ENCODE measurements around the gene SLC38A4. TPM values are rescaled to one million over a fixed set of nuclear protein-coding genes. Genes with fewer than 3 reads are reported as not detected.
"Not testable (repeated sequence)": the region's sequence is repeated elsewhere in the genome, so short reads cannot be mapped to it uniquely, and the experiment has no call there.

The SLC38A4 gene, protein sequence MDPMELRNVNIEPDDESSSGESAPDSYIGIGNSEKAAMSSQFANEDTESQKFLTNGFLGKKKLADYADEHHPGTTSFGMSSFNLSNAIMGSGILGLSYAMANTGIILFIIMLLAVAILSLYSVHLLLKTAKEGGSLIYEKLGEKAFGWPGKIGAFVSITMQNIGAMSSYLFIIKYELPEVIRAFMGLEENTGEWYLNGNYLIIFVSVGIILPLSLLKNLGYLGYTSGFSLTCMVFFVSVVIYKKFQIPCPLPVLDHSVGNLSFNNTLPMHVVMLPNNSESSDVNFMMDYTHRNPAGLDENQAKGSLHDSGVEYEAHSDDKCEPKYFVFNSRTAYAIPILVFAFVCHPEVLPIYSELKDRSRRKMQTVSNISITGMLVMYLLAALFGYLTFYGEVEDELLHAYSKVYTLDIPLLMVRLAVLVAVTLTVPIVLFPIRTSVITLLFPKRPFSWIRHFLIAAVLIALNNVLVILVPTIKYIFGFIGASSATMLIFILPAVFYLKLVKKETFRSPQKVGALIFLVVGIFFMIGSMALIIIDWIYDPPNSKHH
- 0.23 and 0.36 TPM in 2 replicates for total RNA-seq (2014; rRNA removed; shearing (Covaris generic))

DNA sequence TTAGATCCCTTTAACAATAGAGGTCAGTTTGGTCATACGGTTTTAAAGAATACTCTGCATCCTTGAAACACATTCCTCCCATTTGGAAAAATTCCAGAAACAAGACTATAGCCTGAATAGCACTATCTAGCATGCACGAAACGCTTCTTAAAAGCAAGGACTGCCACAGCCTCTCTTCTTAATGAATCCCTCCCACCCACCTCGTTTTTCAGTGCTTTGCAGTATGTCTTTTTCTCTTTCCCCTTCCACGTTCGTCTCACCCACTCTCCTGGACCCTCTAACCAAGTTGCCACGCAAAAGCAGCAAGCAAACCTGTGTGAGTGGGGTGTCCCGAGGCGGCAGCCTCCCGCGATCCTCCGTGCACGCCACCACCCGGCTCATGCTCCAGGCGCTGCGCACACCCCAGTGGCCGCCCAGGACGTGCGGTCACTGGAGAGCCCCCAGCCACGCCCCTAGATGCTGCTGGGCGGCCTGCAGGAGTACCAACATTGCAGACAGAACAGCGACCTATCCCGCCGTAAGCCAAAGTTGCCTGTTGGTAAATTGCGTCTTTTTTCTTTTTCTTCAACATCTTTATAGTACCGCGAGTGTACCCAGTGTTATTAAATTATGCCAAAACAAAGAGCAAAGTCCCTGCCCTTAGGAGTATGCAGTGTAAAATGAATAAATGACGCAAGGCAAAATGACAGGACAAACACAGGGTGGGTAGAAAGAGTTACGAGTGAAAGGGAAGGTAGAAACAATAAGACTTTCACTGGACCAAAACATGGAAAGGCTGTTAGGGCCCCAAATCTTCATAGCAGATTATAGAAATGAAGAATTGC, at the start of gene SLC38A4:
Gene SLC38A4 (minus strand): TSS at position 407 of the 824 bp plus-strand sequence. CDS start 32,926 bp downstream, outside the sequence.
- peak; percentile 55 for DNase-seq (ENCODE audit: low read depth)

DNA sequence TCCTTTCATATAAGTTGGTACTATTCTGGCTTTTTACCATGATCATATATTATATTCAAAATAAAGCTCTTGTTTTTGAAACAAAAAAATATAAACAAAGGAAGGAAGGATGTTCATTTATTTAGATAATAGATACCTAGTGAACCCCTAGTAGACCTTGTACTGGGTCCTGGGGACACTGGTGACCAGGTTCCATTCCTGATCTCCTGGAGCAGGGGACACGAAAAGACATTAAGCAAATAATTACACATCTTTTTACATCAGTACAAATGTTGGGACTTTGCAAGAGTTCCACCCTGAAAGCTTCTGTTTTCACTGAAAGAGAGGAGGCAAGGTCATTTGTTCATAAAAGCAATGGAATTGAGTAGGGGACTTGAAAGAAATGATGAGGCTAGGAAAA, 49.3 kb upstream of the SLC38A4 start:
- no peak for DNase-seq (ENCODE audit: low read depth)

DNA sequence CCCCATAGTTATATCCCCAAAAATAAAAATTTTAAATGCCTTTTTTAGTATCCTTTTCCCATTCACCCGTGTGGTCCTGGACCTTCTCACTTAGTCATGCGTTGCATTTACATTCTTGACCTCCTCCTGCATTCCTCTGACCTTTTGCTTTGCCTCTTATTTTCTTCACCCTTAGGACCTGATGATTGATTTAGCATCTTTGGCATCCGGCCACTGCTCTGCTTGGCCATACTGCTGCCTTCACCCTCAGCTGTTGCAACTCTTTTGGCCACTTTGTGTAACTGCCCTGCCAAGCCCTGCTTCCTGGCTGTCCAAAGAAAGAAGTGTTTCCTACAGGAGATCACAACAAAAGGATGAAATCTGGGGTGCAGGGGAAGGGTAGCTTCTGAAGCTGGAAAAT, 48.8 kb upstream of the SLC38A4 start:
- no peak for DNase-seq (ENCODE audit: low read depth)

DNA sequence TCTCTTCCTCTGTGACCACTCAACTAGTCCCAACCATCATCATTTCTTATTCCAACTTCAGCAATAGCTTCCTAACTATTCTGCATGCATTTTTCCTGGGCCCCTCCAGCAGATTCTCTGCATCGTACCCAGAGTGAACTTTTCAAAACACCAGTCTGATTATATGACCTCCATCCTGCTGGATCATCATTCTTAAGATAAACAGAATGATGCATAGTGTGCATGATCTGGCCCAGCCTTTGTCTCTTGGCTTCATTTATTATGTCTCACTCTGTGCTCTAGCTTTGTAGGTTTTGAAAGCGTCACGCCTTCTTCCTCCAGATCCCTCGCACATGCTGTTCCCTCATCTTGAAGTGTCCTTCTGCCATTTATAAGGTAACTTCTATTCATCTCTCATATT, 46.3 kb upstream of the SLC38A4 start:
- no peak for DNase-seq (ENCODE audit: low read depth)

DNA sequence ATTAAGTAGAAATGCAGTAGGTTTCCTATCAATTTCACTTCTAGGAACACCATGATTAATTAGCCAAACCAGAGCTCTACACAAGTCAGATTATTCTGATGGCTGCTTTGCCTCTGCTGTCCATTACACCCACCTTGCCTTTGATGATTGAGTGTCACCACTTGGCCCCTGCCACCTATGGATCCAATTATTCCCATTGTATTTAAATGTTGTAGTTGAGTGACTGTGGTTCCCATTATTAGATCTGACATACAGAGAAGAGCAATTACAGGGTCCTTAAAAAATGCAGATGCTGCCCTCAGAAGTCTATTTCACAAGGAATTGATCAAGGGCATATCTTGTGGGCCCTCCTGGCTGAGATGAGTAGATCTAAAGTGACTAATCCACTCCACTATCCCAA, 39.5 kb upstream of the SLC38A4 start:
- no peak for DNase-seq (ENCODE audit: low read depth)

DNA sequence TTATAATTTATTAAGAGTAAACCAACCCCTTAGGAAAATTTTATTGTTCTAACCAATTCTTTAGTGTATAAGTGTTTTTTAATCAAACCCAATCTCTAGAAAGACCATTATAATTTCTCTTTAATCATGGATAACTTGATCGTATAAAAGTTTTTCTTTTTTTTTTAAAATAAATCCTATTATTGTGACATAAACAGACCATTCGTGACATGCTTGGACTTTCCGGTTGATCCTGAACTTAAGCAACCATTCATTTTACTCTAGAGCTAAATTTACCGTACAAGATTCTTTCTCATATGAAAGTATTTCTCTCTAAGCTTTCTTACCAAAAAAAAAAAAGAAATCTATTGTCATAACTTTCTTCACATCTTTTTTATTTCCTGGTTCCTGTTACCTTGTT, 32.6 kb upstream of the SLC38A4 start:
- DNase-seq (ENCODE audit: low read depth): no peak

DNA sequence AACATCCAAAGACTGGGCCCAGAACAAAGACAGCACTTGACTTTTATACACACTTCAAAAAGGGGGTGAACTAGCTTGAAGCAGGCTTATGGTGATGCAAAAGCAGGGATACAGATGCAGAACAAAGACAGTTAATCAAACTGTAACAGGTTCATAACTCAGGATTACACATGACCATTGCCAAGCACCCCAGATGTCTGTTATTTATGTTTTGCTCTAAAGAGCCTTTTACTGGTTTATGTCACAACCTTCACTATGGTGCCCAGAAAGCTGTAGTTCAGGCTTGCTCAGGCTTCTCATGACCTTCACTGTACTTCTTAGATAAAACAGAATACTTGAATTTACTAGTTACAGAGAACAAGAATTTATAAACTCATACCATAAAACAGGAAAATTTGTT, 31.7 kb upstream of the SLC38A4 start:
- no peak for DNase-seq (ENCODE audit: low read depth)

DNA sequence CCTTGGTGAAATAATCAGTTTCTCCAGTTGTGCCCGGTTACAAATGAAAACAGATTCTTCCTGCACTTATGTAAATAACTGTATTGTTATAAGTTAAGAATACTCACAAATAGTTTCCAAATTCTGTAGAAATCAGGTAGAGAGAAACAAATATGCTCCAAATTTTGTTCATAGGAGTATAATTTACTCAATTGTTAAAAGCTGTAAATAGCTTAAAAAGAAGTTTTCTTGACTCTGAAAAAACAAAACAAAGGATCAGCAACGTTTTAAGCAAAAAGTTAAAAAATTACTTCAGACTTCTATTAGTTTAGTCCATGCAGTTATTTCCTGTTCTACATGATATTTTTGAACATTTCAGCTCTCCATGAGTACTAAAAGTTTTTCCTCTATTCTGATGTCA, 30.0 kb upstream of the SLC38A4 start:
- DNase-seq (ENCODE audit: low read depth): no peak

DNA sequence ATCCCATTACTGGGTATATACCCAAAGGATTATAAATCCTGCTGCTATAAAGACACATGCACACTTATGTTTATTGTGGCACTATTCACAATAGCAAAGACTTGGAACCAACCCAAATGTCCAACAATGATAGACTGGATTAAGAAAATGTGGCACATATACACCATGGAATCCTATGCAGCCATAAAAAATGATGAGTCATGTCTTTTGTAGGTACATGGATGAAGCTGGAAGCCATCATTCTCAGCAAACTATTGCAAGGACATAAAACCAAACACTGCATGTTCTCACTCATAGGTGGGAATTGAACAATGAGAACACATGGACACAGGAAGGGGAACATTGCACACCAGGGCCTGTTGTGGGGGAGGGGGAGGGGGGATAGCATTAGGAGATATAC, 28.4 kb upstream of the SLC38A4 start:
- not testable (repeated sequence) for DNase-seq (ENCODE audit: low read depth)

DNA sequence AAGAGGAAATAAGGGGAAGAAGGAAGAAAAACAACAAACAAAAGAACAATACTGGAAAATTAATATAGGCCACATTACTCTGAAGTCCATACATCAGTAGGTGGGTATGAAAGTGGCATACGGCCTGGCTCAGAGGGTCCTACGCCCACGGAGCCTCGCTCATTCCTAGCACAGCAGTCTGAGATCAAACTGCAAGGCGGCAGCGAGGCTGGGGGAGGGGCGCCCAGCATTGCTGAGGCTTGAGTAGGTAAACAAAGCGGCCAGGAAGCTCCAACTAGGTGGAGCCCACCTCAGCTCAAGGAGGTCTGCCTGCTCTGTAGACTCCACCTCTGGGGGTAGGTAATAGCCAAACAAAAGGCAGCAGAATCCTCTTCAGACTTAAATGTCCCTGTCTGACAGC, 23.0 kb upstream of the SLC38A4 start:
- not testable (repeated sequence) for DNase-seq (ENCODE audit: low read depth)

DNA sequence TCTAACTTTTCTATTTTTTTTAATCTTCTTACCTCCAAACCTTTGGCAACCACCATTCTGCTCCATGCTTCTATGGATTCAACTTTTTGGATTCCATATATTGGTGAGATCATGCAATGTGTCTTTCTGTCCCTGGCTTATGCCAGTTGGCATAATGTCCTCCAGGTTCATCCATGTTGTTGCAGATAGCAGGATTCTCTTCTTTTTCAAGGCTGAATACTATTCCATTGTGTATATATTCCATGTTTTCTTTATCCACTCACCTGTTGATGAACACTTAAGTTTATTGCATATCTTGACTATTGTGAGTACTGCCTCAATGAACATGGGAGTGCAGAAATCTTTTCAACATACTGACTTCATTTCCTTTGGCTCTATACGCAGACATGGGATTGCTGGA, 21.2 kb upstream of the SLC38A4 start:
- DNase-seq (ENCODE audit: low read depth): no peak

DNA sequence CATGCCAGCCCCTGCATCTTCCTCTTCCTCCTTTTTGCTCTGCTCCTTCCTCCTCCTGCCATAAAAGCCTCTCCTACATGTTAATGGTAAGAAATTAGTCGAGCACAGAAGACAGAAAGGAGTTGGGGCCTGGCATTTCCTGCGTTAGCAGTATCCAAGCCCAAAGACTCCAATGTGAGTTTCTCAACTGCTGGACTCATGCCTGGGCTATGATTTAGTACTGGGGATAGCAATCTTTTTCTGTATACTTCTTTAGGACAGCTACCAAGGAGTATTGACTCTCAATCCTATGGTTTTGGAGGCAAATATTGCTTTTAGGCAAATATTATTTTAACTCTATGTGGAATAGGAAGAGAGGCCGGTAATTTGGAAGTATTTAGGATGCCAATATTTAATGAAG, 18.0 kb upstream of the SLC38A4 start:
- no peak for DNase-seq (ENCODE audit: low read depth)

DNA sequence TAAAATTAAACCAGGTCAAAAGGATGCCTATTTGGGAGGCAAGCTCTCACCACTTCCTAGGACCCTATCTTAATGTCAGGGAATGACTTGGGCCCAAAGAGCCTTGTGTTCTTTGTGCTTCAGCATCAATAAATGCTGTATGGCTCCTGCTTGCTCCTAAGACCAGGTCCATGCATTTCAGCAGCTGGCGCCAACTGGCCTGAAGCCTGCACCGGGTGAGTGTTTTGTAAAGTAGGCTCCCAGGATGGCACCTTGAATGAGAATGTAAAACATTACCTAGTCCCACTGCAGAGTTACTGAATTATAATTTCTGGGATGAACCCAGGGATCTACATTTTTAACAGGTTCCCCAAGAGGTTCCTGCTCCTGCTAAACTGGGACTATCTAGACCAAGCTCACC, 16.1 kb upstream of the SLC38A4 start:
- no peak for DNase-seq (ENCODE audit: low read depth)

DNA sequence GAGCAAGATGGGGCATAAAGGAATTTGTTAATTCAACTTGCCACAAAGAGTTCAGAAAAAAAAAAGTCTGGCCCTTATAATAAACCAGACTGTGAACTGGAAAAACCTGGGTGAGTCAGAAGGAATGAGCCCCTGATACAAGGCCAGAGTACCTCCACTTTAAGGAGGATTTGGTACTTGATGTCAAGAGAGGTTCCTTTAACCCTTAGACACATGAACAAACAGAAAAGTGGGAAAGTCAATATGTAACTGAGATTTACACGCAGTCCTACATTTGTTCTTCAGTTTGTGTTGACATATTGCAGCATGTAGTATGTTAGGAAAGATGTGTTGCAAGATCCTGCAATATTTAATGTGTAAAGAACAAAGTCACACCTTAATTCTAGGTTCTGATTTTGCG, 14.2 kb upstream of the SLC38A4 start:
- no peak for DNase-seq (ENCODE audit: low read depth)

DNA sequence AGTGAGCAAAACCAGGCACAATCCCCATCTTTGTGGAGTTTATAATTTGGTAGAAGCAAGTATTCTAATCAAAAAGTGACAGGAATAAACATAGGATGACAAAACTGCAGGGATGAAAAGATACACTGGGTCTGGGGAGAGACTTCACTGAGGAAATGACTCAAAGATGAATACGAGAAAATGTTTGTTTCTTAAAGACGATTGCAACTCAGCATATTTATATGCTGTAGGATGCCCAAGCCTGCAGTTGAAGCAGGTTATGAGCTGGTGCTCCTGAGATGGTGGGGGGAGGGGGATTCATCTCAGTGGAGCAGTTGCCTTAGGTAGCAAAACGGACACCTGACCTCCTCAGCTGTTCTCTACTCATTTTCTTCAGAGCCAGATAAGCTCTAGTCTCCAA, 13.4 kb upstream of the SLC38A4 start:
- DNase-seq (ENCODE audit: low read depth): no peak

DNA sequence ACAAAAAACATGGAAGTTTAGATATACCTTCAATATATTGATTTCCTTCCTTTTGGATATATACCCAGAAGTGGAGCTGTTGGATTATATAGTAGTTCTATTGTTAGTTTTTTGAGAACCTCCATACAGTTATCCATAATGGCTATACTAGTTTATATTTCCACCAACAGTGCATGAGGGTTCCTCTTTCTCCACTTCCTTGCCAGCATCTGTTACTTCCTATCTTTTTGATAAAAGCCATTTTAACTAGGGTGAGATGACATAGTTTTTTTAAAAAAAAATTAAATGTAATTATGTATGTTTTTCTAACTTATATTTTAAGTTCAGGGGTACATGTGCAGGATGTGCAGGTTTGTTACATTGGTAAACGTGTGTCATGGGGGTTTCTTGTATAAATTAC, 10.0 kb upstream of the SLC38A4 start:
- no peak for DNase-seq (ENCODE audit: low read depth)

DNA sequence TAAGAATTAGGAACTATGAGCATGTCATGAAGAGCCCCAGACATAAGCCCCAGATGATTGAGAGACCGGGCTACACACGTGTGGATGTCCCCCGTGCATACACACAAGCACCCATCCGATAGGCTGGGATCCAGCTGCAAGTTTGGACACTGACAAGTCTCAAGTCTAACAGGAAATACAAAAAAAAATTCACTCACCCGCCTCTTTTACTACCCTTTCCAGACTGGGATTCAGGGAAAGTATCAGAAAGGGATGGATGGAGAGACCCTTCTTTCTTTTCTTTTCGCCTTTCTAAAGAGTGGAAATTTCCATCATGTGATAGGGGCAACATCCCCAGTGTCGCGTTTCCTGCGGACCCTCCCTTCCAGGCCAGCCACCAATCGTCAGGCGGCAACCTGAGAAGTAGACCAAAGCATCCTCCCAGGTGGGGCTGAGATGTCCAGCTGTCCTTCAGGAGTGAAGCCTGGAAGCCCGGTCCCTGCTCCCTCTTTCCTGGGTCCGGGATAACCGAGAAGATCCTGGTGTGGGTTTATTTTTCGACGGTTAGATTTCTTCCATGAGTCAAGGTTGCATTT, 6.4 kb upstream of the SLC38A4 start:
- no peak for DNase-seq (ENCODE audit: low read depth)

DNA sequence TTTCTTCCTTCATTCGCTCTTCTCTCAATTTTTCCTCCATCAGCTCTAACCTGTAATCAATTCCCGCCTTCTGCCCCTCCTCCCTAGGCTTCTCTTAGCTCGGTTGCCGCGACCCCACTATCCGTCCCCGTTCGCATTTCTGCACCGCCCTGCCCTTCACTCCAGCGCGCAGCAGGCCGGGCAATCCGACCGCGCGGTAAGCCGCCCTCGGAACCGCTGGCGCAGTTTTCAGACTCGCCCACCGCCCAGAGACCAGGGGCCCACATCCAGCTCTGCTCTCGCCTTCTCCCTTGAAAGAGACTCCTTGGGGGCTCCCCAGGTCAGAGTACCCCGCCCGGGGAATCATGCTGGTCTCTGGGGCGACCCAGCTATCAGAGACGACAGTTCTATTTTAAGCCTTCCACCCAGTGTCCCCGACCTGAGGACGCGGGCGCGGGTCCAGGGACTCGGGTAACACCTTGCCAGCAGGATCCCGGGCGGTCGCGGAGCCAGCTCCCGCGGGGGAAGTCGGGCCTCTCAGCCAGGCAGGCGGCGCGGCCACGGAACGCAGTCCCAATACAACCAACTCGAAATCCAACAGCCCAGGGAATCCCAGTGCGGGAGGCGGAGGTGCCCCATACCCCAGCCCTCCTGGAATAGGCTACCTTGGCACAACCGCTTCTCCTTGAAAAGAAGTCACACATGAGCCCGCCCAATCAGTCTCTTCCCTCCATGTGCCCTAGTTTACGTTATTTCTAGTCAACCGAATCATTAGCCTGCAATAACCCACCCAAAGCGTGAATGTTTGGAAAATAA, 5.7 kb upstream of the SLC38A4 start:
- peak; percentile 7 for DNase-seq (ENCODE audit: low read depth)

DNA sequence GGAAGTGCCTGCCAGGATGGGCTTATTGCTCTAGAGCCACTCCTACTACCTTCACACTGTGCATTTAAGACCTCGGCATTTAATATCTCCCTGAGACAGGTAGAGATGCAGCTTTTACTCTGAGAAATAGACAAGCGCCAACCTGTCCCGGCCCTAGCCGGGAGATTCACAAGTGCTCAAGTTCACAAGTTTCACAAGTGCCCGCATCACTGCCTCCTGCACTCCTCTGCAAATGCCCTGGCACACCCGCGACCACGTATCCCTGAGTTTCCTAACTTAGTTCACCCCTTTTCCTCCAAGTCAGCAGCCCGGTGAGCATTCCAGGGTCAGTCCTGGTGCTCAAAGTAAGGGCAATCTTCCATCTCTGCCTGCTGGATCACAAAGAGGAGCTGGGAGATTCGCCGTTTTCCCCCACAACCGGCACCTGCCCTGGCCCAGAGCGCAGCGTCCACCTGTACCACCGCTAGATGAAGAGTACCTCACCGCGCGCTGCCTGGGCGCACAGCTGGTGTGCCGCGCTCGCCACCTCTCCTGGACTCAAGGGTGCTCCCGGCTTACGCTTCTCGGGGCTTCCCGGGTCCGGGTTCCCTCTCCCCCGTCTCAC, 5.0 kb upstream of the SLC38A4 start:
- DNase-seq (ENCODE audit: low read depth): peak; percentile 16

DNA sequence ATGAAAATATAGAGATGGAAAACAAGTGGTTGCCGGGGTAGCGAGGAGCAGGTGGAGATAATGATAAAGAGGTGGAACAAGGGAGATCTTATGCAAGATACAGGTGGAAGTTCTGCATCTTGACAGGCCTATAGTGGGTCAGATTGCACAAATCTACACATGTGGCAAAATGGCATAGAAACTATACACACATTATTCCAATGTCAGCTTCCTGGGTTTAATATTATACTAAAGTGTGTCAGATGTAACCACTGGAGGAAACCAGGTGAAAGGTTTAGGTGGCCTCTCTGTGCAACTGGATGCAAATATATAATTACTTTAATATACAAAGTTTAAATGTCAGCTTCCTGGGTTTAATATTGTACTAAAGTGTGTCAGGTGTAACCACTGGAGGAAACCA, 1.1 kb downstream of the SLC38A4 start:
- no peak for DNase-seq (ENCODE audit: low read depth)

DNA sequence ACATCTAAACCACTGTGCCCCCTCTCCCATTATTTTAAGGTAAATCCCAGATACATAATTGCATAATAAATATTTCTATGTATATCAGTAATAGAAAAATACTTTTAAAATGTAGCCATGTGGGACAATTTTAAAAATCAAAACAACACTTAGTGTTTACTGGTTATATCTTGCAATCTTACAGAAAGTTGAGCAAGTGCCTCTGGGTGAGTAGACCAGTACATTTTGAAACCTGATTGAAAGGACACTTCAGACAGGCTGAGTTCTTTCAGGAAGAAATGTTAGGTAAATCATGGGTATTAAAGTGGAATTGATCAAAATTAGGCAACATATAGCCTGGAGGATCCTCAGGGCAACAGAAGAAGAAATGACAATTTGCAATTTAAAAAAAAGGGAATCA, 7.2 kb downstream of the SLC38A4 start:
- DNase-seq (ENCODE audit: low read depth): no peak
